Measurements from ENCODE around the gene SLCO4A1.

The SLCO4A1 gene

DNA sequence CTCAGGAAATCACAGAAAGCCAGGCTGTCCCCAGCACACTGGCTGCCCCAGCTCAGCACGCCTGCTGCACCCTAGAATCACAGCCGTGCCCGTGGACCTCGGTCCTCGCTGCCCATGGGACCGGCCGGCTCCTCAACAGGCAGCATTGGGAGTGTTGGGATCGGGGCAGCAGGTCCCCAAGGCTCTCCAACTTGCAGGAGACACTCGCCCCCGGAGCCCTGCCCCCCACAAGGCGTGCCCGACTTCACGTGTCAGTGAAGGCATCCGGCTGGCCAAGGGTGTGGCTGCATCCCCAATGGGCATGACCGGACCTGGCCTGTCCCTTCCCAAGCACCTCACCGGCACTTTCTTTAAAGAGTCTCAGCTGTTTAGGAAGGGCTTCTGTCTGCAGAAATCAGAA lies 63.3 kb downstream of the SLCO4A1 start:
- no peak for DNase-seq

- DNase-seq = no peak
These were observed 64.0 kb downstream of the SLCO4A1 start for GRCh38 chr20:62706344-62706743.

DNA sequence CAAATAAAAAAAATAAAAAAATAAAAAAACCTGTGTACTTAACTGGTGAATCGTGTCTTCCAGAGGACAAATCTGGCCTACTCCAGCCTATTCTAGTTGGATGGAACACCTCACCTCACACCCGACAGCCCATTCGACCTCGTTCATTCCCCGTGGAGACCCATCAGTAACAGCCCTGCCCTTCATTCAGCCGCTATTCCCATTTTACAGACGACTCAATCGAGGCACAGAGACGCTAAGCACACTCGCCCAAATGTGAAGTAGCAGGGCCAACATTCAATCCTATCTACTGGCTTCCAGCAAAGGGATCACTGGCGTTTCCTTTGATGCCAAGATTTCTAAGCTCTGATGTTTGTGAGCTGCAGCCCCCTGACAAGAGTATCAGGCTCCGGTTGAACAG lies 64.6 kb downstream of the SLCO4A1 start:
- no peak for DNase-seq

DNA sequence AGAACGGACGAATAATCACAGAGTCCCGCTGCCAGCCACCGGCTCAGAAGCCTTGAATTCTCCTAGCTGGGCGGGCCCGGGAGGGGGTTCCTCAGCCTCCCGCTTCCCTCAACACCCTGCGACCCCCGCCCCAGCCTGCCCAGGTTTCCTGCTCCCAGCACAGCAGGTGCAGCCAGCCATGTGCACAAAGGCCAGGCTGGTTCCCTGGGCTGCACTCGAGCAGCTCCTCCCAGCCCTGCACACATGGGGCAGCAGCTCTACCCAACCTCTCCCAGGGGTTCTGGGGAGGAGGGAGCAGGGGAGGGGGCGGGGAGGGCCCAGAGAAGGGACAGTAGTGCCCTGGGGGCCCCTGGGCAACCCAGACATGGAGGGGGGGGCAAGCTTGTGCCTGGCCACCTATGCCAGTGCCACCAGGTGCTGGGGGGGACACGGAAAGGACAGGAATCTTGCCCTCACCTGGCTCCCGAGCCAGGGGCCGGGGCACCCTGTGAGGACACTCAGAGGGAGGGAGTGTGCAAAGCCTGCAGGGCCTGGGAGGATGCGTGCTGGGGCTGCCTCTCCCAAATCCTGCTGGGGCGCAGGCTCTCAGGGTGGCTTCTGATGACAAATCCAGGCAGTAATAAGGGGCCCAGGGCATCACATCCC lies 65.1 kb downstream of the SLCO4A1 start:
- DNase-seq = no peak

DNA sequence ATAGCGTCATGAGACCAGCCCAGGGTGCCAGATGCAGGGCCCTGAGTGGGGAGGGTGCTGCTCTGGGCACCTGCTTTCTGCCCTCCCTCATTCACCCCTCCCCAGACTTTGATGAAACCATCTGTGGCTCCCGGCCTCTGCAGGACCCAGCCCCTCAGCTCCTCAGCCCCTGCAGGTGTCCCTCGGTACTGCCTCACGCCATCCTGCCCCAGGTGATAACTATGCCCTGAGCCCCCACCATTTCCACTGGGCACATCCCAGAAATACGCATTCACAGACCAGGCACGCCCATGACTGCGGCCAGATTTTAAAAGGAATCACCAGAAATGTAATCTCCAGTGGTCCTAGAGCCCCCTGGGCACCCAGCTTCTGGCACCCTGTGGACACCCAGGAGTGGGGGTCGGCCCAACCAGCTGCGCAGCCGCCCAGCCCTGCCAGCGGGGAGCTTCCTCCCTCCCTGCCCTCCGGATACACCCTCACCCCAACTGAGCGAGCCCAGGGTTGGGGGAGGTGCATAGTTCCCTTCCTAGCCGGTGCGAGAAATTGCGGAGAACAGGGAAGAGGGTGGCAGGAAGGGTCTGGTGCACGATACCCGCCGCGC lies 65.7 kb downstream of the SLCO4A1 start:
- no peak for DNase-seq

DNA sequence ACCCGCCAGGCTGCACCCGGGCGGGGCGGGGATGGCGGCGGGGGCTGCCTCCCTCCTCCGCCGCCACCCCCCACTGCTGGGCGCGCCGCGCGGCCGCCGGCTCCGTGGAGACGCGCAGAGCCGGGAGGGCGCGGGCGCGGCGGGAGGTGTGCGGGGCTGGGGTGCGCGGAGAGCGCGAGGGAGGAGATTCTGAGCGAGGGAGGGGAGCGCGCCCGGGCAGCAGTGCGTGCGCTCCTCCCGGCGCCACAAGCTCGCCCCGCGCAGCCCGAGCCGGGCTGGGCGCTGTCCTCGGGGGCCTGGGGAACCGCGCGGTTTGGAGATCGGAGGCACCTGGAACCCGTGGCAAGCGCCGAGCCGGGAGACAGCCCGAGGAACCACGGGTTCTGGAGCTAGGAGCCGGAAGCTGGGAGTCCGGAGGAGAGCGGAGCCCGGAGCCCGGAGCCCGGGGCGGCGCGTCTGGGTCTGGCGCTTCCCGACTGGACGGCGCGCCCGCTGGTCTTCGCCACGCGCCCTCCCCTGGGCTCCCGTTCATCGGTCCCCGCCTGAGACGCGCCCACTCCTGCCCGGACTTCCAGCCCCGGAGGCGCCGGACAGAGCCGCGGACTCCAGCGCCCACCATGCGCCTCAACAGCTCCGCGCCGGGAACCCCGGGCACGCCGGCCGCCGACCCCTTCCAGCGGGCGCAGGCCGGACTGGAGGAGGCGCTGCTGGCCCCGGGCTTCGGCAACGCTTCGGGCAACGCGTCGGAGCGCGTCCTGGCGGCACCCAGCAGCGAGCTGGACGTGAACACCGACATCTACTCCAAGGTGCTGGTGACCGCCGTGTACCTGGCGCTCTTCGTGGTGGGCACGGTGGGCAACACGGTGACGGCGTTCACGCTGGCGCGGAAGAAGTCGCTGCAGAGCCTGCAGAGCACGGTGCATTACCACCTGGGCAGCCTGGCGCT lies 66.6 kb downstream of the SLCO4A1 start, which contains the start of gene NTSR1:
Gene NTSR1, plus strand, starts transcription at position 246 of the 946 bp plus-strand sequence. Its CDS starts 372 bp downstream, at position 618.
- DNase-seq = no peak

DNA sequence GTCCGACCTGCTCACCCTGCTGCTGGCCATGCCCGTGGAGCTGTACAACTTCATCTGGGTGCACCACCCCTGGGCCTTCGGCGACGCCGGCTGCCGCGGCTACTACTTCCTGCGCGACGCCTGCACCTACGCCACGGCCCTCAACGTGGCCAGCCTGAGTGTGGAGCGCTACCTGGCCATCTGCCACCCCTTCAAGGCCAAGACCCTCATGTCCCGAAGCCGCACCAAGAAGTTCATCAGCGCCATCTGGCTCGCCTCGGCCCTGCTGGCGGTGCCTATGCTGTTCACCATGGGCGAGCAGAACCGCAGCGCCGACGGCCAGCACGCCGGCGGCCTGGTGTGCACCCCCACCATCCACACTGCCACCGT lies 67.2 kb downstream of the SLCO4A1 start:
- DNase-seq = no peak

DNA sequence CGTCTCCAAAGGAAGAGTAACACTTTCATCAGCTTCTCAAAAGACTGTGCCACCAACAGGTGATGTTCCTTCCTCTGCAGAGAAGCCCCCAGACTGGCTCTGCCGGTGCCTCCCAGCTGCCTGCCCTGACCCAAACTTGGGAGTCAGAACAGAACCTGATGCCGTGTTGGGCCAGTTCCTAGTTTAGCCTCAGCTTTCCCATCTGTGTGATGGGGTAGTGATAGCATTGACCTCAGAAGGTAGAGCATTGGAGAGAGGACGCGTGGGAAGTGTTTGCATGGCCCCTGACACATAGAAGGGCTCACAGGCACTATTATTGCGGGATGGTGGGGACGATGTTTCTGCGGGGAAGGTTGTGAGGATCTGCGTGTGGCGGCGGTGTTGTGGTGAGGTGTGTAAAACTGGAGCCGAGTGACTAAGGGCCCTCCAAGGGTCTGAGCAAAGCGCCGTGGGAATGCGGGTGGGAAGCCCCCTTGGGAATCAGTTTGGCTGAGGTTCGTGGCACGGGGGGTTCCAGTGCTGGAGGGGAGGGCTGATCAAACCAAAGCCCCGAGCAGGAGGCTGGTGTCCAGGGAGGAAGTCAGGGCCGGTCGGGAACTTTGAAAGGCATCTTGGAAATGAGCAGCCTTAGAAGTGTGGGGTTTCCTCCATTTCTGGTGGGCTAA lies 68.0 kb downstream of the SLCO4A1 start:
- DNase-seq = no peak

- no peak for DNase-seq
These were observed 68.8 kb downstream of the SLCO4A1 start for GRCh38 chr20:62710886-62711702.

DNA sequence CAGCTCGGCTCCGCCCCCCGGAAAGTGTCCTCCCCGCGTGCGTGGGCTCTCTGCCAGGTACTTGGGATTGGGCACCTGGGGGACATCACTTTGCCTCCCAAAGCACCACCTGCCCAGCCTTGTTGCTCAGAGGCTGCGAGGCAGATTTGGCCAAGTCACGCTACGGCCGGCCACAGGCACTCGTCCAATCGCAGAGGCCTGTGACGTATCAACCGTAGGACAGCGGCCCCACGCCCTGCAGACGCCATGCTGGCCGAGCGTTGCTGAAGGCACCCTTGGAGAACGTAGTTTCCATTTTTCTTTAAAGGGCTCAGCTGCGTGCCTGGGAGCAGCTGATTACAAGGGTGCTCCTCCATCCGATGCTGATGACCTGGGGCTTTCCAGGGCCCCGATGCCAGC lies 69.4 kb downstream of the SLCO4A1 start:
- DNase-seq = no peak

GRCh38 chr20:62712606-62713005 lies 70.3 kb downstream of the SLCO4A1 start:
- no peak for DNase-seq

- DNase-seq = no peak
These were observed 71.7 kb downstream of the SLCO4A1 start for GRCh38 chr20:62714006-62714405.

DNA sequence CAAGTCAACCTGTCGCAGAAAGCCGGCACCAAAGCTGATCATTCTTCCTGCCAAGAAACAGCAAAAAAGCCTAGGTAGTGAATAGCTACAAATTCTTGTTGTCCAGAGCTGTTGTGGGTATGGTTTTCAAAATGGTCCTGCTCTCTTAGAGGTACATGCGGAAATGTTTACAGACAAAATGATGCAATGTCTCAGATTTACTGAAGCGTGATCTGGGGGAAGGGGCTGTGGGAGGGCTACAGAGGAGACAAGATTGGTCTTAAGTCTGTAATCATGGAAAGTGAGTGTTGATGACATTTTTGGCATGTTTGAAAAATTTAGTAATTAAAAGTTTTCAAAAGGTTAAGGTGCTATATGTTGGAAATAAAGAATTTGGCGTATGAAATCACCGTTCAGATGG lies 72.5 kb downstream of the SLCO4A1 start:
- no peak for DNase-seq

DNA sequence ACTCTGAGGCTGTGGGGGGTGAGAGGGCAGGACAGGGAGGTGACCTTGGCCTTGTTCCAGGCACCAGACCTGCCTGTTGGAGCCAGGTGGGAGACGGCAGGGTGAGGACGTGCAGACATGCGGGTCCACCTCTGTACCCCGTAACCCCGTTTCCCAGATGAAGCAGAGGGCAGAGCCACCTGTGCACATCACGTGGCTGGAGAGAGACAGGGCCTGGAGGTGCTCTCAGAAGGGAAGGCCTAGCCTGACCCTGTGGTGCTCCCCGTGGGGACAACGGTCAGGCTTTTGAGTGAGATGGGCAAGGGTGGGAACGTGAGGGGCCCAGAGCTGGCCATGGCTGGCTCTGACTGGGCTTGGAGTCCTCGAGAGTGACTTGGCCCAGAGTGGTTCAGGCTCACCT lies 72.9 kb downstream of the SLCO4A1 start:
- no peak for DNase-seq

DNA sequence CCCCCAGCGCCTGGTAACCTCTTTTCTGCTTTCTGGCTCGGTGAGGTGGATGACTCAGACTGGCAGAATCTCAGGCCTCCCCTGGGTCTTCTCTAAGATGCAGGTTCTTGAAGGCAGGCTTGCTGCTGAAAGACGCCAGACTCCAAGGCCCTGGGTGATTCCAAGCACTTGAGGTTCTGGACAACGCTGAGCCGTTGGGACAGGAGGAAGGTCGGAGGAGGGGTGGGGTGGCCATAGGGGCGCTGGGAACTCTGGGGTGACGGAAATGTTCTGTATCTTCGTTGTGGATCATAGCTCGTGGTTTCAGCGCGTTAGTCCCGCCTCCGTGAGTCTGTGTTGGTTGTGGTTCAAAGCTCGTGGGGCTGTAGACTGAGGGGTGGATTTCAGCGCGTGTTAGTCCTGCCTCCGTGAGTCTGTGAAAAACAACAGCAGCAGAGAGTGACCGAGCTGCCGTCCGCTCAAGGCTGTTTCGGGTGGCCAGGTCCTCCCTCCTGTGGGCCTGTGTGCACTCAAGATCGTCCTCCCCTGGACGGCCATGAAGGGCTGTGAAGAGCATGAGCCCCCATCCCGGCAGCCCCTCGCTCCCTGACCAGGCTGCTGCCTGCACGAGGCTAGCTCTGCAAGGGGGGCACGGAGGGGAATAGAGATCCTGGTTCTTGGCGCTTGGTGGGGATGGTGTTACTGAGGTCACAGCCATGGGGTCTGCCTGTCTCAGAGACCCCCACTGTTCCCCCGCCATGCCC lies 74.1 kb downstream of the SLCO4A1 start:
- no peak for DNase-seq

- DNase-seq = no peak
These were observed 74.6 kb downstream of the SLCO4A1 start for GRCh38 chr20:62716941-62717310.

- no peak for DNase-seq
These were observed 75.6 kb downstream of the SLCO4A1 start for GRCh38 chr20:62717933-62718332.

GRCh38 chr20:62718546-62718945 lies 76.2 kb downstream of the SLCO4A1 start:
- DNase-seq = no peak

DNA sequence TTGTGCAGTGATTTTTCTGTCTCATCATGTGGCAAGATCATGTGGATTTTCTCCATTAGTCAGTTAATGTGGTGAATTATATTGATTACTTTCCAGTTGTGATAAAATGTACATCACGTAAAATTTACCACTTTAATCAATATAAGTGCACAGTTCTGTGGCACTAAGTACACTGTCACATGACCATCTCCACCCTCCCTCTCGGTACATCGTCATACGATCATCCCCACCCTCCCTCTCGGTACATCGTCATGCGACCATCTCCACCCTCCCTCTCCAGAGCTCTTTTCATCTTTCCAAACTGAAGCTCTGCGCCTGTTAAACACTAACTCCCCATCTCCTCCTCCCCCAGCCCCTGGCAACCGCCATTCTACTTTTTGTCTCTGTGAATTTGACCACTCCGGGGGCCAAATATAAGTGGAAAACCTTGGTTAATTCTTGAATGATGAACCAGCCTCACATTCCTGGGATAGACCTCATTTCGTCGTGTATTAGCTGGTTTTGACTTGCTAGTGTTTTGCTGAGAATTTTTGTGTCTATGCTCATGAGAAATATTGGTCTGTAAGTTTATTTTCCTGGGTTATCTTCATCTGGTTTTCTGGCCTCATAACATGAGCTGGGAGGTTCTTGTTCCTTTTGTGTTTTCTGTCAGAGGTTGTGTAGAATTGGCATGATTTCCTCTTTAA lies 77.1 kb downstream of the SLCO4A1 start:
- no peak for DNase-seq

Data from cerebellar nuclear complex (tissue), 1 donor.